HG02588 (cell line): ENCODE measurements around the gene NCK1.
"Not testable (repeated sequence)": the region's sequence is repeated elsewhere in the genome, so short reads cannot be mapped to it uniquely, and the experiment has no call there.

Experiments
- ATAC-seq: cut with Tn5 transposase; IDR thresholded peaks from one replicate; pipeline ENCODE4 v1.9.1; 2021; ENCODE audit warnings: mild to moderate bottlenecking, moderate library complexity; ENCODE audit not compliant: unreplicated experiment

NCK1 gene

GRCh38 chr3:136942803-136943202 is 80.8 kb downstream of the NCK1 start:
- no peak for ATAC-seq

GRCh38 chr3:136943436-136943835 is 81.4 kb downstream of the NCK1 start:
- no peak for ATAC-seq

GRCh38 chr3:136946978-136947377 is 85.0 kb downstream of the NCK1 start:
- ATAC-seq: no peak

- no peak for ATAC-seq
Measured at GRCh38 chr3:136947477-136947876, 85.5 kb downstream of the NCK1 start.

- no peak for ATAC-seq
Measured at GRCh38 chr3:136949146-136949545, 87.1 kb downstream of the NCK1 start.

GRCh38 chr3:136949708-136950107 is 87.7 kb downstream of the NCK1 start:
- no peak for ATAC-seq

GRCh38 chr3:136950623-136951022 is 88.6 kb downstream of the NCK1 start:
- no peak for ATAC-seq

- ATAC-seq: no peak
Measured at GRCh38 chr3:136952292-136952691, 90.3 kb downstream of the NCK1 start.

- no peak for ATAC-seq
Measured at GRCh38 chr3:136954251-136954650, 92.2 kb downstream of the NCK1 start.

- no peak for ATAC-seq
Measured at GRCh38 chr3:136954980-136955780, 93.2 kb downstream of the NCK1 start.

GRCh38 chr3:136955813-136956212 is 93.8 kb downstream of the NCK1 start:
- ATAC-seq: no peak

- no peak for ATAC-seq
Measured at GRCh38 chr3:136956971-136957370, 95.0 kb downstream of the NCK1 start.

- ATAC-seq: no peak
Measured at GRCh38 chr3:136957751-136958288, 95.8 kb downstream of the NCK1 start, which contains the start of gene IL20RB. IL20RB (plus strand) TSS chr3:136957983; CDS start chr3:136958114, 131 bp downstream.

- ATAC-seq: no peak
Measured at GRCh38 chr3:136958939-136959338, 96.9 kb downstream of the NCK1 start.

- no peak for ATAC-seq
Measured at GRCh38 chr3:136959599-136959998, 97.6 kb downstream of the NCK1 start.

GRCh38 chr3:136960838-136961836 is 99.1 kb downstream of the NCK1 start:
- no peak for ATAC-seq

GRCh38 chr3:136962927-136963326 is 100.9 kb downstream of the NCK1 start:
- no peak for ATAC-seq

GRCh38 chr3:136969539-136969938 is 107.5 kb downstream of the NCK1 start:
- ATAC-seq: not testable (repeated sequence)

- no peak for ATAC-seq
Measured at GRCh38 chr3:136973352-136973751, 111.3 kb downstream of the NCK1 start.

- no peak for ATAC-seq
Measured at GRCh38 chr3:136974670-136975069, 112.7 kb downstream of the NCK1 start.

GRCh38 chr3:136979204-136979603 is 117.2 kb downstream of the NCK1 start:
- no peak for ATAC-seq
